Brain microvascular endothelial cell (primary cell): ENCODE data around the gene ELOB.

Experiments
- DNase-seq: peaks from one replicate; pipeline ENCODE4 v3.0.0-alpha.2; 2020
- H3K27ac ChIP-seq: fragments of 250-450 bp; sonication (Bioruptor Pico); 2 replicates; pipeline ENCODE4 v1.5.1; 2020; ENCODE audit warnings: mild to moderate bottlenecking, moderate library complexity
- H3K27me3 ChIP-seq: fragments of 250-450 bp; sonication (Bioruptor Pico); replicated peaks from 2 replicates; pipeline ENCODE4 v1.5.1; 2020; ENCODE audit warnings: mild to moderate bottlenecking
- H3K36me3 ChIP-seq: fragments of 250-450 bp; sonication (Bioruptor Pico); replicated peaks from 2 replicates; pipeline ENCODE4 v1.5.1; 2020; ENCODE audit warnings: mild to moderate bottlenecking
- H3K4me3 ChIP-seq: 2 replicates; pipeline ENCODE4 v1.5.1; 2011; ENCODE audit warnings: low read depth, mild to moderate bottlenecking, control low read depth, low read length, moderate library complexity
- in situ Hi-C: cut with HindIII; loops from 2 replicates; pipeline ENCODE4 v1.10.0; 2017; ENCODE audit warnings: low sequenced_read_pairs, low pct_ligation_motif_present
- TF ChIP-seq, protein P1 (sequence below): IDR thresholded peaks from 2 replicates; pipeline ENCODE4 v1.5.1; 2011; ENCODE audit warnings: low read depth, mild to moderate bottlenecking, moderate library complexity, low read length, control low read depth, inconsistent platforms; ENCODE audit errors: missing control alignments

ELOB gene

DNA sequence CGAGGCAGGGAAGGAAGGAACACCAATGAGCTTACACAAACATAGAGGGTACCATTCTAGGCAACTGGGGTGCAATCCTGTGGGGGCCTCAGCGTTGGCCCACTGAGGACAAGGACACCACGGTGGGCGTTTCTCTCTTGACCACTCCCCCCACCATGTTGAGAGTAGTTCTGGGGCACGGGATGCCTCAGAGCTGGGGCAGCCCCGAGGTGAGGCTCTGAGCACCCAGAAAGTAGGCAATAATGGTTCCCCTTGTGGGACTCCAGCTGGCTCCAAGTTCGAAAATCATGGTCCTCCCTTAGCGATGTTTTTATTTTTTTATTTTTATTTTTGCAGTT lies 45.0 kb upstream of the ELOB start:
- in situ Hi-C loops, result no loop called here
- TF ChIP-seq, protein P1, sequence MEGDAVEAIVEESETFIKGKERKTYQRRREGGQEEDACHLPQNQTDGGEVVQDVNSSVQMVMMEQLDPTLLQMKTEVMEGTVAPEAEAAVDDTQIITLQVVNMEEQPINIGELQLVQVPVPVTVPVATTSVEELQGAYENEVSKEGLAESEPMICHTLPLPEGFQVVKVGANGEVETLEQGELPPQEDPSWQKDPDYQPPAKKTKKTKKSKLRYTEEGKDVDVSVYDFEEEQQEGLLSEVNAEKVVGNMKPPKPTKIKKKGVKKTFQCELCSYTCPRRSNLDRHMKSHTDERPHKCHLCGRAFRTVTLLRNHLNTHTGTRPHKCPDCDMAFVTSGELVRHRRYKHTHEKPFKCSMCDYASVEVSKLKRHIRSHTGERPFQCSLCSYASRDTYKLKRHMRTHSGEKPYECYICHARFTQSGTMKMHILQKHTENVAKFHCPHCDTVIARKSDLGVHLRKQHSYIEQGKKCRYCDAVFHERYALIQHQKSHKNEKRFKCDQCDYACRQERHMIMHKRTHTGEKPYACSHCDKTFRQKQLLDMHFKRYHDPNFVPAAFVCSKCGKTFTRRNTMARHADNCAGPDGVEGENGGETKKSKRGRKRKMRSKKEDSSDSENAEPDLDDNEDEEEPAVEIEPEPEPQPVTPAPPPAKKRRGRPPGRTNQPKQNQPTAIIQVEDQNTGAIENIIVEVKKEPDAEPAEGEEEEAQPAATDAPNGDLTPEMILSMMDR, result no peak
- no peak for DNase-seq
- Histone ChIP-seq H3K4me3 (no peak overlapping the region), H3K27ac (no peak overlapping the region), H3K36me3 (no peaks in the 10 kb centered on the region), H3K27me3 (no peaks in the 10 kb centered on the region)

DNA sequence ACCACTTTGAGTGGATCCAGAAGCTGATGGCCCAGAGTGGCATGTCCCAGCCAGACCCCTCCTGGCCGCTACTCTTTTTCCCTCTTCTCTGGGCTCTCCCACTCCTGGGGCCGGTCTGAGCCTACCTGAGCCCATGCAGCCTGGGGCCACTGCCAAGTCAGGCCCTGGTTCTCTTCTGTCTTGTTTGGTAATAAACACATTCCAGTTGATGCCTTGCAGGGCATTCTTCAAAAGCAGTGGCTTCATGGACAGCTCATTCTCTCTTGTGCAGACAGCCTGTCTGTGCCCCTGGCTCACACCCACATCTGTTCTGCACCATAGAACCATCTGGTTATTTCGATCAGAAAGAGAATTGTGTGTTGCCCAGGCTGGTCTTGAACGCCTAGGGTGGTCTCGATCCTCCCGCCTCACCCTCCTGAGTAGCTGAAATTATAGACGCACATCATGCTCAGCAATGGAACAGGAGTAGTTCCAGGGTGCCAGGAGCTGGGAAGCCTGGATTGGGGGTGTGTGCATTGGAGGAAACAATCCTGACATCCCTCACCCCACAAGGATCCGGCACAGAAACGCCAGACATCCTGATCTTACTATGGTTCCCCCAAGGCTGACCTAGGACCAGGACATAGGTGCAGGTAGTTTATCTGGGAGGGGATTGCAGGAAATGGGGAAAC lies 44.5 kb upstream of the ELOB start:
- in situ Hi-C loops, result no loop called here
- no peaks in the 10 kb centered on the region for H3K36me3 ChIP-seq
- H3K27ac ChIP-seq, result no peak overlapping the region
- H3K4me3 ChIP-seq, result no peak overlapping the region
- no peak for DNase-seq
- H3K27me3 ChIP-seq, result no peaks in the 10 kb centered on the region
- TF ChIP-seq, protein P1, result no peak

DNA sequence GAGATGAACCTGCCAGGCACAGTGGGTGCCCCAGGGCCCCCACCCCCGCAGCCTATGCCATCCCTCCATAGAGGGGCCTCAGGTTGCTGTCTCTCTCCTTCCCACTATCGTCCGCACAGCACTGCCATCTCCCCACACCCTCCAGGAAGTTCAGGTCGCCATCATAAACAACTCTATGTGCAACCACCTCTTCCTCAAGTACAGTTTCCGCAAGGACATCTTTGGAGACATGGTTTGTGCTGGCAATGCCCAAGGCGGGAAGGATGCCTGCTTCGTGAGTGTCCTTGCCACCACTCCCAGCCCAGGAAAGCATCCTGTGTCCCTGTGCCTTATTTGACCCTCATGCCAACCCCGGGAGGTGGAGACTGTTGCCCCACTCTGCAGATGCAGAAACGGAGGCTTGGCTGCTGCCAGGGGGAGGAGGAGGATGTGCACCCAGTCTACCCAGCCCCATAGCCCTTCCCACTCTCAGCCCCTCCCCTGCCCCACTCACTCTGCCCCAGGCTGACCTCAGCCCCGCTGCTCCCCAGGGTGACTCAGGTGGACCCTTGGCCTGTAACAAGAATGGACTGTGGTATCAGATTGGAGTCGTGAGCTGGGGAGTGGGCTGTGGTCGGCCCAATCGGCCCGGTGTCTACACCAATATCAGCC lies 43.9 kb upstream of the ELOB start:
- H3K36me3 ChIP-seq, result no peaks in the 10 kb centered on the region
- no peak overlapping the region for H3K27ac ChIP-seq
- in situ Hi-C loops, result no loop called here
- no peaks in the 10 kb centered on the region for H3K27me3 ChIP-seq
- TF ChIP-seq, protein P1, result no peak
- DNase-seq, result no peak
- no peak overlapping the region for H3K4me3 ChIP-seq

DNA sequence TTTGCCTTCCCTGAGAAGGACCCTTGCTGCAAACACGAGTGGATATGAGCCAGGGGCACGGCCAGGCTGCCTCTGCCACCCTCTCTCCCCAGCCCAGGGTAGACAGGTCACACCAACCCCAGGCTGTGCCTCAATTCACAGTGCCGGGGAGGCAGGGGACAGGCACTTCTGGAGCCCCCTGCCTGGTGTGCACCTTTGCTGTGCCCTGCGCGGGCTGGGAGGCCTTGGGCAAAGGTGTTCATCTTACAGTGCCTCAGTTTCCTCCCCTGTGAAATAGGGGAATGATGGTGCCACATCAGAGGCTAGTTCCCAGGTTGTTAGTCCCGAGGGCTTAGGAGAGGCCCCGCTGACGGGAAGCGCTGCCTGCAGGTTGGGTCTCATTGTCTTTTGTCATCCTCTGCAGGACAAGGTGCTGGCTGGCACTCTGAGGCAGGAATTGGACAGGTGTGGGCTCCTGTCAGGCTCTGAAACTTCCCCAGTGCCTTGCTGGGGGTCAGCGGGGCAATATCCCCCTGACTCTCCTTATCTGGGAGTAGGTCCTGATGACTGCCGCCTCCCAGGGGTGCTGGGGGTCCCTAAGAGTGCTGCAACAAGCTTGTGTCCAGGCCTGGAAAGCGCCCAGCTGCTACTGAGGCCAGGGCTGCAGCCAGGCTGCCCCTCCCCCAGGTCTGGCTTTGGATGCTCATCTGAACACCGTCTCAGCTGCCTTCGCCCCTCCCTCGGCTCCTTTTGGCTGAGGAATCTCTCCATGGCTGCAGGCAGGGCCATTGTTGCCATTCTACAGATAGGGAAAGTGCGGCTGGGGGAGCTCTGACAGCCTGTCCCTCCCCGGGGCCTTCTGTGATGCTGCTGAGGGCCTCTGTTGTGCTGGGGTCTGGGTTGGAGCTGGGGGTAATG lies 43.1 kb upstream of the ELOB start:
- H3K4me3 ChIP-seq, result no peak overlapping the region
- TF ChIP-seq, protein P1, result no peak
- in situ Hi-C loops, result no loop called here
- peaks cover 2% of the 10 kb centered on the region for H3K27me3 ChIP-seq
- H3K36me3 ChIP-seq, result no peaks in the 10 kb centered on the region
- DNase-seq, result no peak
- H3K27ac ChIP-seq, result no peak overlapping the region

DNA sequence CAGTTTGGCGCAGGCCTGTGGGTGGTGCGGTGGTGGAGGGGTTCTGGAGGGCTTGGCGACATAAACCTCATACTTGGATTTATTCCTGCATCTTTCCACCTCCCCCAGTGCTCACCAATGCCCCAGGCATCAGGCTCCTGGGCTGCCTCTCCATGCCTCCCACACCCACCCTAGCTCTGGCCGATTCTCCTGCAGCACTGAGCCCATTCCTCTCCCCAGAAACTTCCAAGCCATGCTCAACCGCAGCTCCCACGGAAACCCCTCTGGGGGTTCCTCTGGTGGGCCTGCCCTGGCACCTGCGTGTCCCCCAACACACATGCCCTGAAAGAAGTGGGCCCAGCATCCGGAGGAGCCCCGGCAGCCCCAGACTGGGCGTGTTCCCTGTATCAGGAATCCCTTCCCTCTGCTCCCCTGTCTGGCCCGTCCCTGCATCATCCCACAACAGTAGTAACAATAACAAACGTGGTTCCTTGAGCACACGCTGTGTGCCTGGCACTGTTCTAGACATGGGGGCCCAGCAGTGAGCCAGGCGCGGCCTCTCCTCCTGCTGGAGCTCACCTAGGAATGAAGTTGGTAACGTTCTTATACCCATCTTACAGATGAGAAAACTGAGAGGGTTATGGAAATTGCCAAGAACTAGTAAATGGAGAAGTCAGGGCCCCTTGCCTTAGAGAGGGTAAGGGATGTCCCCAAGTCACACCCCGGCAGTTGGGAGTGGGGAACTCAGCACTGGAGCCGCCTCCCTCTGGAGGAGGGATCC lies 42.3 kb upstream of the ELOB start:
- H3K4me3 ChIP-seq, result no peak overlapping the region
- in situ Hi-C loops, result no loop called here
- TF ChIP-seq, protein P1, result no peak

More for the DNA sequence above, 42.3 kb upstream of the ELOB start:
- Histone ChIP-seq H3K27ac (no peak overlapping the region), H3K36me3 (no peaks in the 10 kb centered on the region), H3K27me3 (peaks cover 2% of the 10 kb centered on the region)
- DNase-seq, result no peak
